ENCODE data around the gene CDC14B.

- TF ChIP-seq CTCF (conservative IDR thresholded peaks at IDR 0.05; ENCODE audit: low read depth, low read length) (no peak), MAFK (IDR thresholded peaks at IDR 0.05; ENCODE audit: low read depth, low read length) (no peak), POLR2A (IDR thresholded peaks at IDR 0.05; ENCODE audit: low read depth, low read length) (no peak), MXI1 (IDR thresholded peaks at IDR 0.05; ENCODE audit: borderline replicate concordance, low read depth, low read length) (no peak), ELK1 (IDR thresholded peaks at IDR 0.05; ENCODE audit: borderline replicate concordance, low read depth, low read length) (no peak), RAD21 (IDR thresholded peaks at IDR 0.05; ENCODE audit: low read length) (no peak)
Measured at GRCh38 chr9:96485280-96485679, 134.4 kb downstream of the CDC14B start.

Measured in IMR-90 (cell line).